NCI-H2196 (cell line): ENCODE measurements around the gene ABHD16B.
"Not testable (repeated sequence)": the region's sequence is repeated elsewhere in the genome, so short reads cannot be mapped to it uniquely, and the experiment has no call there.

Experiments
- DNase-seq: peaks from one replicate; lab custom pipeline; 2025; ENCODE audit not compliant: unreplicated experiment; lab: John Stamatoyannopoulos, UW

The ABHD16B gene

DNA sequence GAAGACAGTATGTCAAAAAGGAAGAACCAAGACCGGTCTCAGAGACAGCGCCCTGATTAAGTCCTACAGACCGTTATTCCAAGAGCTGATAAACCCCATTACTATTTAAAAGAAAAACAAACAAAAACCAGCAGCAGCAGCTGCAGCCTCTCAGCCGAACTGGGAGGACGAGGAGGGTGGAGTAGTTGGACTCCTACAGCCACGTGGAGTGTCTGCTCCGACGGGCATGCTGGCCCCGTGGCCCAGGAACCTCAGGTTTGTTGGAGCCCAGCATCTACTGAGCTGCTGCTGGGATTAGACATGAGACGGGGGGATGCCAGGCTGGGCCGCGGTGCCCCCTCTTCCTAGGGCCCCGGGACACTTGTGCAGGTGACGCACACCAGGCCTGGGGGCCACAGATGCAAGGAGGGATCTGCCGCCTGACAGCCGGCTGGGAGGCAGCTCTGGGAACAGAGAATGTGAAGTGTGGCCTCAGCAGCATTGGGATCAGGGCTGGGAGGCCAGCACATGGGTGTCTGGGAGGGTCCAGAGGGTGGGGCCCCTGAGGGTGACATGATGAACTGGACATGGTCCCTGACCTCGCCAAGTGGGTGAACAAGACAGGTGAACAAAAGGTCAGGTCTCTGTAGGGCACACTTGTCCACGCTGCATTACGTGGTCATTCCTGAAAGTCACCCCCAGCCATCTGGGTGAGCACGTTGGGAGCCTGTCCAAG, 27.4 kb upstream of the ABHD16B start:
- no peak for DNase-seq

DNA sequence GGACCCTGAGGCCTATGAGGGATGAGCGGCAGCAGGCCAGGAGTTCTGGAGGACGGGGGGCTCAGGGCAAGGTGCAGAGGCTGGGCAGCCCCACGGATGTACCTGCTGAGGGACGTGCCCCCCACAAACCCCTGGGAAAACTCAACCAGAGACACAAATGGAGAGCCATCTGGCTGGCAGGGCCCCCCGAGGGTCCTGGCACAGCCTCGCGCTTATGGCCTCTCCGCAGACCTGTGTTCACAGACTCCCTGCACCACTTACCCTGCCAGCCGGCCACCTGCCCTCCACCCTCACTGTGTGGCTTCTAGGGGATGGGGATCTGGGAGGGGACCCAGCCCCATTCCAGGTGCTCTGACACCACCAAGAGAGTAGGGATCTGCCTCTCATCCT, 26.8 kb upstream of the ABHD16B start:
- no peak for DNase-seq

DNA sequence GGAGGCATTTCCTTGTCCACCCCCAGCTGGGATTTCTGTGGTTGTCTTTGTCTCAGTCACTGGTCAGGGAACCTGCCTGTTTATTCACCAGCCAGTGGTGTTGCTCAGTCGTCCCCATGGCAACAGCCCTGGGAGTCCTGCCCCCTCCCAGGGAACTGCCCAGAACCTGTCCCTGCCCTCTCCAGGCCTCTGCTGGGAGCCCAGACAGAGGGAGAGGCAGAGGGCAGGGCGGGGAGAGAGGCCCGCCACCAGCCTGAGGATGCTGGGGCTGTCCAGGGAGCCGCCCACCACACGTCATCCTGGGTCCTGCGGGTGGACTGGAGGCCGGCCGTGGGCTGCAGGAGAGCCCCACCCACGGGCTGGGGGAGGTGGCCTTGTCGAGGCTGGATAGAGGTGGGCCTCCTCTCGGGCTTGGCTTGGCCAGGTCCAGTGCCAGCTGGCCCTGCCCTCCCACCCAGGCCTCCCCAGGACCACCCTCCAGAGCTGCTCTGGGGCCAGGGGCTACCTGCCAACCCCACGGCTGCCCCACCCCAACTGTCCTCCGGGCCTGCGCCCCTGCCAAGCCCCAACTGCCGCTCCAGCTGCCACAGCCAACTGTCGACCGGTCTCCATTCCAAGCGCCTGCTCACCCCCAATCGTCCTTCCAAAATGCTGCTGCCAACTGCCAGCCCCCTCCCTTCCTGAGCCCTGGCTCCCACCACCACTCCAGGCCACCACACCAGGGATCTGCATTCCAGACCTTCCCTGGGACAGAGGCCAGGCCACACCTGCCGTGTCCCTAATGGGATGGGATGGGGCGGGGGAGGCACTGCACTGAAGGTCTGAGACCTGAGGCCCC, 26.1 kb upstream of the ABHD16B start:
- peak; percentile 99 for DNase-seq

DNA sequence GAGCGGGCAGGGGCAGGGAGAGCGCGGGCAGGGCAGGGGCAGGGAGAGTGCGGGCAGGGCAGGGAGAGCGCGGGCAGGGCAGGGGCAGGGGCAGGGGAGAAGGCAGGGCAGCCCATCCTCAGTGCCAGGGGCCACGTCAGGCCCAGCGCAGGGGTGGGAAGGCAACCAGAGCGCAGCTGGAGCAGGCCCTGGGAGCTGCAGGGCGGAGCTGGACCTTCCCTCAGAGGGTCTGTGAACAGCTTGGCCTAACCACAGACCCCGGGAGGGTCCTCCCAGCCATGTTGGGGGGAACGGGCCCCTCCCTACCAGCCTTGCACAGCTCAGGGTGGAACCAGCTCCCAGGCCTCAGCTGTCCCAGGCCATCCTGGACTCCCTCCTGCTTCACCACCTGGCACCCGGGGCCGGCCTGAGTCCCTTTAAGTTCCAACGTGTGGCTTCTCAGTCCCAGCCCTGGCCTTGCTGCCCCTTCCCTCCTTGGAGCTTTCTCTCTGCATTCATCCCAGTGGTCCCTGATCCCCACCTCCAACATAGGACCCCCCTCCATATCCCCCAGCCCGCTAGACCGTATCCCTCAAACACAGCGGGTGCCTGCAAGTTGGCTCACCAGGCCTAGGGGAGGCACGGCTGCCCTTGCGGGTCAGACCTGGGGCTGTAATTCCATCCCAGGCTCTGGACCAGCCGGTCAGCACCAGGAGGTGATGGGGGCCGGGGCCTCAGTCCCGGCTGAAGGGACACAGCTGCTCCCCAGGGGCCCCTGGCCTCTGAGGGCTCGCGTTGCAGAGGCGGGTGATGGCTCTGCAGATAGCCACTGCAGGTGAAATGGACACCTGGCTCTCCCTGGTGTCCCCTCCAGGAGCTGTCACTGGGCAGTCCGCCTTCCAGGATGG, 24.6 kb upstream of the ABHD16B start:
- no peak for DNase-seq

DNA sequence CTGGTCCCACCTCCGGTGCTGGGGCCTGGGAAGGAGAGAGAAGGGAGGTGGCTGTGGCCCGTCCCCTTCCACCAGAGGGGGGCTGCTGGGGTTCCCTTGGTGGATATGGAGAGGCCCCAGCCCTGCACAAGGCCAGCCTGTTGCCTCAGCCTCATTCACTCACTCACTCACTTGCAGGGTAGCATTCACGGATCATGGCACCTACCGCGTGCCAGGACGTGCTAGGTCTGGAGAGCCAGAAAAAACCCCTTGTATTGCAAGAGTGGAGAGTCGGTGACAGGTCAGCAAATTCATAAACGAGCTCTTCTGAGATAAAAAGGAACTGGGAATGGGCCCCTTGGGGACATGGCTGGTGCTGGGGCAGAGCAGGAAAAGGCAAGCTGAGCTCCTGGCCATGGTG, 23.8 kb upstream of the ABHD16B start:
- DNase-seq = no peak

DNA sequence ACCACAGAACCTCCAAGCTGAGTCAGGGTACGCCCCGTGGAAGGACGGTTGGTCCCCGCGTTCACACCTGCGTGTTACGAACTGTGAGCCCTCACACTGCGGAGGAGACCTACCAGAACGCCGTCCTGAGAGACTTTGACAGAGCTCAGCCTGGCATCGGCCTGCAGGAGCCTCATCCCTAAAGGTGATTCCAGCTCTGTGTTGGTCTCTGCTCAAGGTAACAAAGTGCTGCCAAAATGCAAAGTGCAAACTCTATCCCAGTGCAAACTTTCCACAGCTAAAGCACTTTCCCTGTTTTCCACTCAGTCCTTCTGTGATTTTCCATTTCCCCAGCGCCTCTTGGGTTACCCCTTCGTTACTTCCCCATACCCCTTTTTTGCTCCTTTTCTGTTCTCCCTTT, 21.7 kb upstream of the ABHD16B start:
- no peak for DNase-seq

DNA sequence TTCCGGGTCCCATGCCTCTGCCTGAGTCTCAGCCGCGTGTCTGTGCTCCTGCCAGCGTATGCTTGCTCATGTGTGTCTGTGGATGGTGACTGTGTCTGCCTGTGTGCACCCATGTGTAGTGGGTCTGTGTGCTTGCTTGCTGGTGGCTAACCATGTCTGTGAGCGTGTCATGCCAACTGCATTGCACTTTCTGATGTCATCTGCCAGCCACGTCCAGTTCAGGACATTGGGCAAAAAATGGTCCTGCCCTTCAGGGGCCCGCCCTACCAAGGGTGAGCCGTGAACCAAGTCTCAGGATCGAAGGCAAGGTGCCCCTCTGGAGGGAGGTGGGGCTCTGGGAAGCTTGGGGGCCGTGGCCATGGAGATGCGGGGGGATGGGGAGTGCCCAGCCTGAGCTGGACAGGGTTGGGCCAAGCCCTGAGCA, 20.9 kb upstream of the ABHD16B start:
- no peak for DNase-seq

DNA sequence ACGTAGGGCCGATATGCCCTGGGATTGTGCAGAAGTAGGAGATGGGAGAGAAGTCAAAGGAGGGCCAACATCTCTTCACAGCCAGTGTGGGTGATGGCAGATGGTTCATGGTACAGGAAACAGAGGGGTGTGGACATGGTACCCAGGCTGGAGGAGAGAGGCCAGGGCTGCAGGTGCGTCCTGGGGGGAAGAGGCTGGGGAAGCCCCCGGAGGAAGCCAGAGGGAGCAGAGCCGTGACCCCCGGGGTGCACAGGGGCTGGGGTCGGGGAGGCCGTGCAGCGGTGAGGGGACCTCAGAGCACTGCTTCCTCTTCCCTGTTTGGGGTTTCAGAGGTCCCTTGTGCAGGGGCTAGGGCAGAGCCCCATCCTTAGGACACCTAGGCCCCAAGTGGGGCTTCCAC, 19.0 kb upstream of the ABHD16B start:
- no peak for DNase-seq

DNA sequence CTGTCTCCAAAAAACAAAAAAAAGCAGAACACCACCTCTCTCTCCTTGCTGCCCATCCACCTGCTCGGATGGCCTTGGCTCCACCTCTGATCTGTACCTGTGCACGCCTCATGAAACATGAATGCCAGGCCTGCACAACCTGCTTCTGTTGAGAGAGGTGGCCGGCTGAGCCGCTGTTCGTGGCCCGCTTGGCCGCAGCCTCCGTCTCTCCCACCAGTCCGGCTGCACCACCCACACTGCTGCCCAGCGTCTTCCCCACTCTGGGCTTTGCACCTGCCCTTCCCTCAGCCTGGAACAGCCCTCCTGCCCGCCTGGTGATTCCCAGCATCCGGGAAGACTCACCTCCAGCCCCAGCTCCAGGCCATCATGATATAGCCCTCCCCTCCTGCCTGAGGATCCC, 18.1 kb upstream of the ABHD16B start:
- no peak for DNase-seq

DNA sequence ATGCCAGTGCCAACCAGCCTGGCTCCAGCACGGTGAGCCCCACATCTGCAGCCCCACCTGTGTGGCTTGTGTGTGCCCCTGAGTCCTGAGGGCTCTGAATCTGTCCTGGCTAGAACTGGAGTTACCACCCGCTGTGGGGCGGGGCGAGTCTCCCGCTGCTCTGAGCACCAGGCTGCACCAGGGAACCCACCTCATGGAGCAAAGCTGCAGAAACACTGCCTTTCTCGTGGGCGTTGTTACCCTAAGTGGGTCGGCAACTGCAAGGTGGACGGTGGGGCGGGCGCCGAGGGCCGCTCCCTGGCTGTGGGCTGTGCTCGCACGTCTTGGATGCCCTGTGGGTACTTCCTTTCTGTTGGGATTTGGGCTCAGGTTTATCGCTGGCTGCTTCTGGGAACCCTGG, 17.5 kb upstream of the ABHD16B start:
- no peak for DNase-seq

DNA sequence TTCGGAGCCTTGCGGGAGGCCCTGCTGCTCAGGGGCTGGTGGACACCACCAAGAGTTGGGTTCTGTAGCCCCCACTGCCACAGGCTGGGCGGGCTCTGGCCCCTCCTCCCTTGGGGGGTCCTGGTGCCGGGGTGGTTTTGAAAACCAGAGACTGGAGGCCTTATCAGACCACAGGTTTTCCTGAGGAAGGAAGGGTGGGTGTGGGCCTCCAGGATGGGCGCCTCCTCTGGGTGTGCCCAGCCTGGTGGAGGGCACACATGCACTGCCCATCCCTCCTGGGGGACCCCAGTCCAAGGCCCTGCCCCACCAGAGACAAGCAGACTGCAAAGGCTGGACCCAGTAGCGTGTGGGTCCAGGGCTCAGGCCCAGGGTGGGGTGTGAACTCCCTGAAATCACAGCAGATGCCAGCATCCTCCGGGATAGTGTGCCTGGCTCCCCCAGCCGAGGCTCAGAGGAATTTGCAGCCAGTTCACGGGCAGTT, 16.7 kb upstream of the ABHD16B start:
- no peak for DNase-seq

DNA sequence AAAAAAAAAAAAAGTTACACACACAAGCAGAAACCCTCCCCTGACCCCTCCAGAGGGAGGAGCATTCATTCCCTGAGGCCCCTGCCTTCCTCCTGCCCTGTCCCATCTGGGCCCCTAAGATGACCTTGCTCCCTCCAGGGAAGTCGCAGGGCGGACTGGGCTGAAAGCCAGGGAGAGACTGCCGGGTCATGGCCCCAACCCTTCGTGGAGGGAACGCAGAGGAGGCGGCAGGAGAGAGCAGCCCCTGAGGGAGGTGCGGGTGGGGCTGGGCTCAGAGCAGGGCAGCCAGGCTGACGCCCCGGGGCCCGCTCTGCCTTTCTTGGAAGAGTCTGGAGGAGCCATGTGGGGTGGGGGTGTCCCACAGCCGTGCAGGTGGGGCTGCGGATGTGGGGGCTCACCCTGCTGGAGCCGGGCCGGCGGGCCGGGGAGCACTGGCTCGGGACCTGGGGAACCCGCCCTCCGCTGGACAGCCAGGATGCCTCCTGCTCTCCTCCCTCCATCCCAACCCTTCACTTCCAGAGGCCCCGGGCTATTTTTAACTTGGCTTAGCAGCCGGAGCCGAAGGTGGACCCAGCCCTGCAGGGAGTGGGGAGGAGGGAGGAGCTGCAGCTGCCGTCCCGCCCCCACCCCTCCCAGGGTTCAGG, 15.0 kb upstream of the ABHD16B start:
- DNase-seq = no peak

DNA sequence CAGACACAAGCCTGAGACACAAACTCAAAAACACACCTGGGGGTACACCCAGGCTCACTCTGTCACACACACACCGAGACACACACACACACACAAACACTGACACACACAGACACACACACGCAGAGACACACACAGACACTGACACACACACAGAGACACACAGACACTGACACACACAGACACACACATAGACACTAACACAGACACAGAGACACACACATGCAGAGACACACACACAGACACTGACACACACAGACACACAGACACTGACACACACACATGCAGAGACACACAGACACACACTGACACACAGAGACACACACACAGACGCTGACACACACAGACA, 14.4 kb upstream of the ABHD16B start:
- DNase-seq = no peak

DNA sequence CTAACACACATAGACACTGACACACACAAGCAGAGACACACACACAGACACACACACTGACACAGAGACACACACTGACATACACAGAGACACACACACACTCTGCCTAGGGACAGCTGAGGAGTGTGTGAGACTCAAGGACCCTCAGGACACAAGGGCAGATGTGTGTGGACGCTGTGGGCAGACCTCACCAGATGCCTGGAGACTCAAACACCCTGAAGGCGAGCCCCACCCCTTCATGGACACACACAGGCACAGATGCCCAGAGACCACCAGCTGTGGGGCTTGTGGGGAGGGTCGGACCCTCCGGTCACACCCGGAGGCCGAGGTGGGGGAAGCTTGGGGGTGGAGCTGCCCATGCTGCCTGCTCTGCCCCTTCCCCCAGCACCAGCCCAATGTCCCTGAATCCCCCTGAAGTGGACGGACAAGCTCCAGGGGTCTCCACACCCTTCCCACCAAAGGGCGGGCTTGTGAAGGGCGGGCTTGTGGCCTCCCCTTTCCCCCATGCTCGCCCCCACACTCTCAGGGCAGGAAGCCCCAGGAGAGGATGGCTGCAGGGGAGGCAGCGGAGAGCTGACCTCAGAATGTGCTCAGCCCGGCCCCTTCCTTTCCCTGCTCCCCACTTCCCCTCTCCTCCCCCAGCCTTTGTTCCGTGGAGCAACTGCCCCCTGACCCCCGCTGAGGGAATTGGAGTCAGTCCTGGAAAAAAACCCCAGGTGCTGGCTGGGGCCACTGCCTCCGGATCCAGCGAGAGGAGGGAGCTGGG, 13.9 kb upstream of the ABHD16B start:
- DNase-seq = no peak

DNA sequence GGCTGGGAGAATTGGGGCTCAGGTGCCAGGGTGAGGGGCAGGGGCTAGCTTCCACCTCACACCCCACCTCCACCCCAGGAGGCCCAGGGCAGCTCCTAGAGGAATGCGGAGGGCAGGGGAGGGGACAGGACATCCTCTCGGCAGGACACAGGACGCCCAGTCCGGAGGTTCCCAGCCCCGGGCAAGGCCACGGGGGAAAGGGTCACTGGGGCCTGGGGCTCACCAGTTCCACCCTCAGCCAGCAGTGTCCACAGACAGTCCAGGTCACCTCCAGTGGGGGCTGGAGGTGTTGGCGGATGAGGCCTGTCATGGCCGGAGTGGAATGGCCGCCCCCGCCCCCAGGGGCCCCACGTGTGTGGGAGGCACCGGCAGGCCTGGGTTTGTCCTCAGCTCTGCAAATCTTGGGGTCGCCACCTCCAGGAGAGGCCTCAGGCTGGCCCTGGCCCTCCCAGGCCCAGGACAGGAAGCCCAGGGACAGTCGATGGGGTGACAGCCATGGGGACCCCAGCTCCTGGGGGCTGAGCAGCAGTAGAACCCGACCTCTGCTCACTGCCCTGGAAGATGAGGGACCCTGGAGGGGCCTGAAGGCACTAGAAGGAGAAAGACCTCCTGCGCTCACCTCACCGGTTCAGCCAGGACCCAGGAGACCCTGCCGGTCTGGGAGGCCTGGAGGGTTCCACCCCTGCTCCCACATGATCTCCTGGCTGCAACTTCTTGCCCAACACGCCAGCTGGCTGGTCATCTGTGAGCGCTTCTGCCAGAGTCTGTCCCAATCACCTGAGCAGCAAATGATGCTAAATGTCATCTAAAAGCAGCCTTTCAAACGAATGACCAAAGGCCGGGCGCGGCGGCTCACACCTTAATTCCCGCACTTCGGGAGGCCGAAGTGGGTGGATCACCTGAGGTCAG, 13.0 kb upstream of the ABHD16B start:
- DNase-seq = no peak

DNA sequence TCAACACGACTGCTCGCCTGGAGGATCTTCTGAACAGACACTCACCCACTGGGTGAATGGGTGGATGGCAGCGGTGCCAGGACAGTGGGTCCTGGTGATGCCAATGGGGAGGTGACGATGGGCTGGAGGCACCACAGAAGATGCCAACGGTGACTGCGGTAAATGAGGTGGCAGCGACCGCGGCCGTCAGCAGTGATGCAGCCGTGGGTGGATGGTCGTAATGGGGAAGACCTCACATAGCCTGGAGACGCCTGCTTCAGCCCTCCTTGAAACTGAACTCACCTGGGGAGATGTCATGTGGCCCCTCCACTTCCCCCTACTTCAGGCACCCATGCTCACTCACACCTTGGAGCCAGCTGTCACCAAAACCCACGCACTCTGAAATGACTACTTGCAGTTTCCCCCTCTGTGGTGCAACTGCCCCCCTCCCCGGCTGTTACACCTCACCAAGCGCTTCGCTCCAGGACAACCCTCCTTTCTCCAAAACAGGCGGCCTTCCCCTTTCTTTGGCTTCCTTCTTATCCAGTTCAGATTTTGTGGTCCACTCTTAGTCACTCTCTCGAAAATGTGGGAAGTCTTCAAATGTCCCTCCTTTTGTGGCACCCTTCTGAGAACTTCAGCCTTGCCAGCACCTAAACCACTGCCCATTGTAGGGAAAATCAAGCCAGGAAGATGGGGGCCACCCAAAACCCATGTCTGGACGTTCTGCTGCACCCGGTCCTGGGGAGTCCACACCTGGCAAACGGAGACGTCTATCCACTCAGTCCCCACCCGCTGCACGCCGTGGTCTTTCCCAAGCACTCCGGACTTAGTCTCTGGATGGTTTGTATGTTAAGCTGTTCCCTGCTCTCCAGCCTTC, 10.4 kb upstream of the ABHD16B start:
- DNase-seq = no peak

DNA sequence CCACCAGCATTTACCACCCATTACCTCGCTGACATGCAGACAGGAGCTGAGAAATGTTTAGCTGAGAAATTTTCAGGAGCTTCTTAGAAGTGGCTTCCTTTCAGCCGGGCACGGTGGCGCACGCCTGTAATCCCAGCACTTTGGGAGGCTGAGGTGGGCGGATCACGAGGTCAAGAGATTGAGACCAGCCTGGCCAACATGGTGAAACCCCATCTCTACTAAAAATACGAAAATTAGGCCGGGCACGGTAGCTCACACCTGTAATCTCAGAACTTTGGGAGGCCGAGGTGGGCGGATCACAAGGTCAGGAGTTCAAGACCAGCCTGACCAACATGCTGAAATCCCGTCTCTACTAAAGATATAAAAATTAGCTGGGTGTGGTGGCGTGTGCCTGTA, 9.8 kb upstream of the ABHD16B start:
- DNase-seq = not testable (repeated sequence)

DNA sequence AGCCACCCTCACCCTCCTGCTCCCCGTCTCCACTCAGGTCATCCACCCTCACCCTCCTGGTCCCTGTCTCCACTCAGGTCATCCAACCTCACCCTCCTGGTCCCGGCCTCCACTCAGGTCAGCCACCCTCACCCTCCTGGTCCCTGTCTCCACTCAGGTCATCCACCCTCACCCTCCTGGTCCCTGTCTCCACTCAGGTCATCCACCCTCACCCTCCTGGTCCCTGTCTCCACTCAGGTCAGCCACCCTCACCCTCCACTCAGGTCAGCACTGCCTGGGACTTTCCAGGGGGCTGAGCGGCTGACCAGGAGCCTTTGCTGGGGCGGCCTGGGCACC, 7.6 kb upstream of the ABHD16B start:
- DNase-seq = not testable (repeated sequence)
